Measurements from ENCODE around the gene ANKRD11.

ANKRD11 gene

GRCh38 chr16:89325861-89326471, 164.4 kb downstream of the ANKRD11 start:
- peak; percentile 73 for DNase-seq (ENCODE audit: low spot score)
- in situ Hi-C loops (cut with MboI; ENCODE audit: low pct_unique_long_range_greater_than_20kb, low sequenced_read_pairs, unreplicated experiment), result no loop called here
- TF ChIP-seq CTCF (IDR thresholded peaks at IDR 0.05; ENCODE audit: extremely low read depth, insufficient read depth, missing control alignments), result no peak

- TF ChIP-seq CTCF (IDR thresholded peaks at IDR 0.05; ENCODE audit: extremely low read depth, insufficient read depth, missing control alignments), result no peak
Observed at GRCh38 chr16:89324056-89325010, 166.0 kb downstream of the ANKRD11 start.

GRCh38 chr16:89323120-89323960, 167.0 kb downstream of the ANKRD11 start:
- TF ChIP-seq CTCF (IDR thresholded peaks at IDR 0.05; ENCODE audit: extremely low read depth, insufficient read depth, missing control alignments), result no peak
- in situ Hi-C loops (cut with MboI; ENCODE audit: low pct_unique_long_range_greater_than_20kb, low sequenced_read_pairs, unreplicated experiment), result no loop called here
- DNase-seq (ENCODE audit: low spot score), result no peak

More at GRCh38 chr16:89324056-89325010, 166.0 kb downstream of the ANKRD11 start:
- in situ Hi-C loops (cut with MboI; ENCODE audit: low pct_unique_long_range_greater_than_20kb, low sequenced_read_pairs, unreplicated experiment), result no loop called here
- peak; percentile 86 for DNase-seq (ENCODE audit: low spot score)

GRCh38 chr16:89322321-89323119, 167.8 kb downstream of the ANKRD11 start:
- in situ Hi-C loops (cut with MboI; ENCODE audit: low pct_unique_long_range_greater_than_20kb, low sequenced_read_pairs, unreplicated experiment), result no loop called here

GRCh38 chr16:89320782-89321501, 169.4 kb downstream of the ANKRD11 start:
- no peak for DNase-seq (ENCODE audit: low spot score)
- in situ Hi-C loops (cut with MboI; ENCODE audit: low pct_unique_long_range_greater_than_20kb, low sequenced_read_pairs, unreplicated experiment), result no loop called here
- no peak for TF ChIP-seq CTCF (IDR thresholded peaks at IDR 0.05; ENCODE audit: extremely low read depth, insufficient read depth, missing control alignments)

More at GRCh38 chr16:89322321-89323119, 167.8 kb downstream of the ANKRD11 start:
- DNase-seq (ENCODE audit: low spot score), result no peak
- no peak for TF ChIP-seq CTCF (IDR thresholded peaks at IDR 0.05; ENCODE audit: extremely low read depth, insufficient read depth, missing control alignments)
